HG03135 (cell line): ENCODE measurements around the gene TRMT11.
"Not testable (repeated sequence)": the region's sequence is repeated elsewhere in the genome, so short reads cannot be mapped to it uniquely, and the experiment has no call there.

Source experiments
- ATAC-seq: cut with Tn5 transposase; IDR thresholded peaks from one replicate; pipeline ENCODE4 v1.9.1; 2021; ENCODE audit warnings: mild to moderate bottlenecking, moderate library complexity; ENCODE audit not compliant: unreplicated experiment

TRMT11 gene

DNA sequence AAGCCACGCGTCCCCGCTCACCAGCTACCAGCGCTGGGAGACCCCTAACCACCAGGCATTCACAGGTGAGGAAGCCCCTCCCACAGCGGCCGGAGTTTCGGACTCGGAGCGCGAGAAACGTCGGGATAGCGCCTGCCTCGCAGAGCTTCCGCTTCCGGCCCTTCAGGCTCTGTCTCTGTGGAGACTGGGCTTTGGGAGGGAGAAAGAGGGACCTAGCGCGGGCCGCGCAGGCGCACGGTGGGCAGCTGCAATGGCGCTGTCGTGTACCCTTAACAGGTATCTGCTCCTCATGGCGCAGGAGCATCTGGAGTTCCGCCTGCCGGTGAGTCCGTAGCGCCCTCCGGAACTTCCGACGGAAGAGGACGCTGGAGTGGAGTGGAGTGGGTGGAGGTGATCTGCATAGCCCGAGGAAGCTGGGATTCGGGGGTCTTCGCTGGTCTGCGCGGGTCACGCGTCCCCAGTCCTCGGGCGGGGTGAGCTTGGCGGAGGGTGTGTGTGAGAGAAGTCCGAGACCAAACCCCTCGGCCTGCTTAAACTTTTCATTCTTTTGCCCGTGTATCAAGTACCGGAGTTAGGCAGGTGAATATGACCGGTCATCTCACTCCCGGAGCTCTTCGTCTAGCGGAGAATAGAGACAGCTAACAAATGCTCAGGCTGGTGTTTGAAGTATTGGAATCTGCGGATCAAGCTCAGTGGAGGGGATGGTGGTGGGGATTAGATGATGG, at the start of gene TRMT11:
TSS of gene TRMT11 (plus strand) at position 240 of the 725 bp plus-strand sequence. CDS start at position 251, 11 bp downstream.
- peak; percentile 95 for ATAC-seq

DNA sequence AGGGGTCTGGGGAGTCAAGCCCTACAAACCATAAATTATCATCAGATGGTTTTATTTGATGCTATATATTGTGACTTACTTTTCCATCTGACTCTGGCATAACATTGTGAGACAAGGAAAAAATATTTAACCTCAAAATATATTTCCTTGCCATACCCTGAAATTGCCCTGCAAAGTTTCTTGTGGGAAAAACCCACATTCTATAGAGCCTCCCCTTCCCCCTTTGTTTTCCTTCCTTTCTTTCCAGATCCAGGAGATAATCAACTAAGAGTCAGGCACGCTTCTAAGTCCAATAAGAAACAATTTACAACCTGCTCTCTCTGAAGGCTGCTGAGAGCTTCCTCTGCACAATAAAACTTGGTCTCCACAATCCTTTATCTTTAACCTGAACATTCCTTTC, 47.3 kb upstream of the TRMT11 start:
- ATAC-seq: no peak

DNA sequence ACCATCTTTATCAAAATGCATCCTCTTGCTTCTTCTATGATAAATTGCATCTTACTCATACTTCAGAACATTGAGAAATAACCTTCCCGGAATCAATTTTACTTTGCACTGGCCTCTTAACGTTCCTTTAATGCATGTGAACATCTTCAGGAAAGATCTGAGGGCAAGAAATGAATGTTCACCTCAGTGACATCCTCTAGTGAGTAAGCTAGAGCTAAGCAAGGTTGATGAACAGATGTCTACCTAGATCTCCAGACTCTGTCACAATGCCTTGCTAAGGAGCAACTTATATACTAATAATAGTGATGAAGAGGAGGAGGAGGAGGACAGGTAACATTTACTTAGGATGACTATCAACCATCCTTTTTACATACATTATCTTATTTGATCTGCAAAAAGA, 46.5 kb upstream of the TRMT11 start:
- no peak for ATAC-seq

DNA sequence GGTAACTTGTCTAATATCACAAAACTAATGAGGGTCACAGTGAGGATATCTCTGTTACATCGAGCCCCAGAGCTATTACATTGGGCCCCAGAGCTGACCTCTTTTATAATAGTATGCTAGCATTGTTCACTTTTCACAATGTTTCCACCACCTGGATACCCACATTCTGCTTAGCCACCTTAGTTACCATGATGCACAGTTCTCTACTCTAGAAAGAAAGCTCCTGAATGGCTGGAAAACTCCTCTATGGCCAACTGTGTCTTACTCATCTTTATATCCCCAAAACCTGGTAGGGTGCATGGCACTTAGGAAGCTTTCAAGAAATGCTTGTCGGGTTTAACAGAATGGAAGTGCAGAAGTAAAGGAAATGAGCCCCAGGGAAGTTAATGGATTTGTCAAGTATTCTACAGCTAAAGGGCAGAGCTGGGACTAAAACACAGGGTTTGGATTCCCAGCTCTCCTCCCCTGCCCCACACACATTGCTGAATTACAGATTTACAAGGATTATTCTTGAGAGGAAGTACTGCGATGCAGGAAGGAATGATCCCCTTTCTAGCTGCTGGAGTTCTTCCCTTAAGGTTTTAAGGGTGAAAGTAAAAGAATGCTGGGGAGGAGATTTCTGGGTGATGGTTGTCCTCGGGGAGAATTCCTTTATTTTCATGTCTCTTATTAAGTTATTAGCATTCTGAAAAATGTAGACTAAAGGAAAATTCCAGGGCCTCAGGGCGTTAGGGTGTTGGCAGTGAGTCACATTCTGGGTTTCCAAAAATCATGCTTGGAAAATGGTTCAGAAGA, 45.9 kb upstream of the TRMT11 start:
- ATAC-seq: no peak

DNA sequence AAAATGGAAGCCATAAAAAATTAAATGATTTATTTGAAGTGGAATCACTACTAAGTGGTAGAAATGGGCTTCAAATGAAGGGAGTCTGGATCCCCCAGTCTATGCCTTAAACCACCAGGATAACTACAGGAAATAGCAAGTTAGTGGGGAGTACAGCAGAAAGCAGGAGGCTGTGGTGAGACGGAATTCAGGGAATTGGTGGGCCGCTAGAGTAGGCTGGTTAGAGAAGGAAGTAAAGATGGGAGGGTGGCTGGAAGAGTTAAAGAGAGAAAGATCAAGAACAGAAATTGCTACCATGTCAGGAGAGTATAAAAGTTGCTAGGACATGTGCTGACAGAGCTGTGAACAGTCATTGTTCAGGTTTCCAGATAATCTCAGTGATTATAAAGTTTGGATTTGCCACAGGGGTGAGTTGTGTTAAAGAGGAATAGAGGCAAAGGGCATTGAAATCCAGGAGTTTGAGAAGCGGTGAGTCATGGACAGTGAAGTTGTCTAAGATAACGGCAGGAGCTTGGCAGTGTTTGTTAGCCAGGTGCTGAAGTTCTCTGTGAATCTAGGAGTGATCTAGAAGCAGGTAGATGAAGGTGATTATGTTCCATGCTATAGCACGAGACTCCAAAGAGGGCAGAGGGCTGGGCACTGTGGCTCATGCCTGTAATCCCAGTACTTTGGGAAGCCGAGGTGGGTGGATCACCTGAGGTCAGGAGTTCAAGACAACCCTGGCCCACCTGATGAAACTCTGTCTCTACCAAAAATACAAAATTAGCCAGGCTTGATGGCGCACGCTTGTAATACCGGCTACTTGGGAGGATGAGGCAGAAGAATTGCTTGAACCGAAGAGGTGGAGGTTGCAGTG, 43.4 kb upstream of the TRMT11 start:
- ATAC-seq: no peak

DNA sequence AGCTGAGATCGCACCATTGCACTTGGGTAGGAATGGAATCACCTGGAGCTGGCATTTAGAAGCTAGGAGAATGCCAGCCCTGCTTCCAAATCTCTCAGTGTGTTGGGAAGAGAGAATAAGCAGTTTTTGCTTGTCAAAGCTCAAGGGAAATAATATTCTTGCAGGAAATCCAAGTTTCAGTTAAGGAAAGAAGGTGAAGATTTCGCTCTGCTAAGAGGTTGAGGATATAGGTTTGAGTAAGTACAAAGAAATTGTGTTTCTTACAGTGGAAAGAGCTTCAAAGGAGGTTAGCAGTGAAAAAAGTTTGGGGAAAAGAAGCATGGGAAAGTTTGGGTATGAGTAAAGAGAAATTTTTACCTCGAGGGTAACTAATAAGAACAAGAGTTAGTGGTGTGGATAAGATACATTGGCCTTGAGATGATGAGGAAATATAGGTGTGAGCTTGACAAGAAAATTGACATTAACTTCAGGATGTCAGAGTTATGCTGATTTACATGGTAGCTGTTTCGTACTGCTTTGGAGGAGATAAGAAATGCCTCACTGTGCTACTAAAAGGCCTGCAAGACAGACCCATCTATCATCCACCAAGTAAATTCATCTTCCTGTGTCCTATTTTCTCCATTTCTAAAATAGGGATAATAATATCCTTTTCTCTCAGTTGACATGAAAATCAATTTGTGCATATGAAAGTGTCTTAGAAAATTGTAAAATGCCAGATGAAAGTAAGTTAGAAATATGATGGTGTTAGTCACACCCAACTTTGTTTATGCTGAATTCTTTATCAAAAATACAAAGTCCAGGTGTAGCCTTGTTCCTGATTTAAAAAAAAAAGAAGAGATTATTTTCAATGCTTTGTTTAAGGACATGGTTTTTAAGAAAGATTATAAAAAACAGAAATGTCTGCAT, 42.6 kb upstream of the TRMT11 start:
- no peak for ATAC-seq

DNA sequence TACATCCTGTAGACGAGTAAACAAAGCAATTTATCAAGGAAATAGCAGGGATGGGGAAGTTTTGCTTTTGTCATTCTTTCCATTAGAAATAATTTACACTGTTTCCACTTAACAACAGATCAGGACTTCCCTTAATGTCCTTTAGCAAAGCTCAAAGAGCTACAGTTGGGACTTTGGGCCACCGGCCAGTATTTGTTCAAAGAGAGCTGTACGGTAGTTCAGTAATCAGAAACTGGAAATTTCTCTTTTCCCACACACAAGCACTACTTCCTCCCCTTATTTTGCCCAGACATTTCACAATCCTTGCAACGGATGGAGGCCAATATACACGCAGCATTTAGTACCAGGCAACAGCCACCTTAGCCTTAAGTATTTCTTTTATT, 41.9 kb upstream of the TRMT11 start:
- ATAC-seq: no peak

DNA sequence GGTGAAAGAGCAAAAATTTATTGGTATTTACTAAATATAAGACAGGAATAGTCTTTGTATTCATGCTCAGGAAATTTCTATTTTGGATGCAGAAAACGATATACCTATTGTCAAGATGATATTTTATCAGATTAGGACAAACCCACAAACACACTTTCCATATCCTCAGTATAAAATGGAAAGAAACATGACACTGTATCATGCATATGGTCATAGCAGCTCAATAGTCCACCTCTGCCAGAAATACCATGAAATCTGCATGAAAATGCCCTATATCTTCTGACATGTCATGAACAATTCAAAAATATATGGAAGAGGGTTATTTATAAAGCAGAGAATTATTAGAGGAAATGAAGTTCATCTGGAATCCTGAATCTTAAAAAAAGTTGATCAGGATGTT, 41.4 kb upstream of the TRMT11 start:
- ATAC-seq: no peak

DNA sequence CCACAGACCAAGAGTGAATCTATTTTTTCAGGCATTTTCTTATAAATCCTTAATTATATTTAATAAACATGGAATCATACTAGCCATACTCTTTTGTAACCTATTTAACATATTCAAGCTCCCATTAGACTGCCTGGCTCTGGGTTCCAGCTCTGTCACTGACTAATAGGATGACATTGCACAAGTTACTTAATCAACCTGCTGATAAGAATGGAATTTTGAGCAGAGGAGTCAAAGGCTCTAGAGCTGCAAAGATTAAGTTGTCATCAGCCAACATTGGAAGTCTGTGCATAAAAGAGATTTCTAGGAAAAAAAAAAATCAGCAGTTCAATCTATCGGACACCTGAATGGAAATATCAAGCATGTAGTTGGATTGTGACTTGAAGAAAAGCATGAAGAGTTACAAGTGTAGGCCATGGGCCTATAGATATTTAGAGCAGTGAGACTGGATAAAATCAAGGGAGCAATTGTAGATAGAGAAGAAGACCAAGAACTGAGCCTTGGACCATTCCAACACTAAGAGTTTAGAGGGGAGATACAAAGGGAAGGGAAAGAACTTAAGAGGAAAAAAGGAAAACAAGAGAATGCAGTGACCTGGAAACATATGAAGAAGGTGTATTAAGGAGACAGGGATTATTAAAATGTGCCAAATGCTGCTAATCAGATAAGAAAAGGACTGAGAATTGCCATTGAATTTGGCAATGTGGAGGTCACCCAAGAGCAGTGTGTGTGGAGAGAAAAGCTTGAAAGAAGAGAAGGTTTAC, 40.8 kb upstream of the TRMT11 start:
- no peak for ATAC-seq

DNA sequence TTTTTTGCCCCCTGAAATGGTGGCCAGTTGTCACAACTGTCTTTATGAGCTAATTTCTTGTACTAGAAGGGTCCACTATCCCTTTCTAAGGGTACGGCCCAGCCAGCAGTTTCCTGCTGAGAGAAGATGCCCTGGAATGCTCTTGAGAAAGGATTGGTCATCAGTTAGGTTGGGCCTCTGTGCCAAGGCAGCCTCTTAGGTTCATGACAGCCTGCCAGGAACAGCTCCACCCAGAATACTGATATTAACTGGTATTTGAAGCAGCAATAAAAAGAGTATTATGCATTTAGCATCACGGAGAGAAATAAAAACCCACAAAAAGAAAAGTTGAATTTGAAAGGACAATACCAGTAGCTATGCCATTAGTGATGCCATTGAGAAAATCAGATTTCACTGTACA, 38.7 kb upstream of the TRMT11 start:
- no peak for ATAC-seq

DNA sequence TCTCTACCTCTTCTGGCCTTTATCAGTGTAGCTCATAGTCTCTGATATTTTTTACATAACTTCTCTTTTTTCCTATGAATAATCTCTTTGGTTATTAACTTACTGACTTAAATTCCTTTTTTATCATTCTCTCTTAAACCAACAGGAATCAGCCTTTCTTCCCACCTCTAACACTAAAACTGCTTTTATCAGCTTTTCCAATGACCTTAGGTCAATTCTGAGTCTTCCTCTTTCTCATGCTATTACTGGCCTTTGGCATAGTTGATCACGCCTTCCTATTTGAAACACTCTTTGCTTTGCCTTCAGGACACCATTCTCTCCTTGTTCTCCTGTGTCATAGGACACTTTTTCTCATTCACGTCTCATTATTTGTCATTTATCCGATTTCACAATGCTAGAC, 37.9 kb upstream of the TRMT11 start:
- no peak for ATAC-seq

DNA sequence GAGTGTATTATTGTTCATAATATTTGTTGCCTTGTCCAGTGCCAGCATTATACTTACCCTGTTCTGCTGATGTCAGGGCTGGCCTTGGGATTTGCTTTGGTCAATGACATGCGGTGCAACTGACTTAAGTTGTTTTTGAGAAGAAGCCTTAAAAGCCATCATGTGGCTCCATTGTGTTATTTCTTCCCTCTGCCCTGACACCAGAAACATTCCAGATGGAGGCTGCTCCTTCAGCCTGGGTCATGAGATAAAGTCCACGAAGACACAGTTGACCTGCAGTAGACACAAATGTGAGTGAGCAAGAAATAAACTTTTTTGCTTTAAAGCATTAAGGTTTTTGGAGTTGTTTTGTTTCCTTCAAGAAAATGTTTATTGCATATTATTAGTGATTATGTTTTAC, 37.3 kb upstream of the TRMT11 start:
- no peak for ATAC-seq

DNA sequence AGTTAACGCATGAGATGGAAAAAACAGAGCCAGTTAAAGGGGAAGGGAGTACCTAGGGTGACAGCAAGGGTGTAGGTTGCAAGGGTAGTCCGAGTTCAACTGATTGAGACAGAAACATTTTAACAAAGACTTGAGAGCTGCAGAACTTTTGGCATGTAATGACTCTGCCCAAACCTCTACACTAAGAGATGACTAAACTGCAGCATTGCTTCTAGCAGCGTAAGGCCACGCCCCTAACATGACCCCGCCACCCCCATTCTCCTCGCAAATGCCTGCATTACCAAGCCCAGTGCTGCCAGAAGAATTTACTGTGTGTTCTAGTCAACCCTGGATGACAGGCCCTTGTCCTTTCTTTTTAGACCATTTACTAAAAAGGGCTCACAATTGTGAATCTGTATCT, 36.0 kb upstream of the TRMT11 start:
- ATAC-seq: no peak

DNA sequence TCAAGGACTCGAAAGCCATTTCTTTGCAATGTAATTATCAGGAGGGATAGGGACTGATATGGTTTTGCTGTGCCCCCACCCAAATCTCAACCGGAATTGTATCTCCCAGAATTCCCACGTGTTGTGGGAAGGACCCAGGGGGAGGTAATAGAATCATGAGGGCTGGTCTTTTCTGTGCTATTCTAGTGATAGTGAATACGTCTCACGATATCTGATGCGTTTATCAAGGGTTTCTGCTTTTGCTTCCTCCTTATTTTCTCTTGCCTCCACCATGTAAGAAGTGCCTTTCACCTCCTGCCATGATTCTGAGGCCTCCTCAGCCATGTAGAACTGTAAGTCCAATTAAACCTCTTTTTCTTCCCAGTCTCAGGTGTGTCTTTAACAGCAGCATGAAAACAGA, 35.6 kb upstream of the TRMT11 start:
- not testable (repeated sequence) for ATAC-seq

DNA sequence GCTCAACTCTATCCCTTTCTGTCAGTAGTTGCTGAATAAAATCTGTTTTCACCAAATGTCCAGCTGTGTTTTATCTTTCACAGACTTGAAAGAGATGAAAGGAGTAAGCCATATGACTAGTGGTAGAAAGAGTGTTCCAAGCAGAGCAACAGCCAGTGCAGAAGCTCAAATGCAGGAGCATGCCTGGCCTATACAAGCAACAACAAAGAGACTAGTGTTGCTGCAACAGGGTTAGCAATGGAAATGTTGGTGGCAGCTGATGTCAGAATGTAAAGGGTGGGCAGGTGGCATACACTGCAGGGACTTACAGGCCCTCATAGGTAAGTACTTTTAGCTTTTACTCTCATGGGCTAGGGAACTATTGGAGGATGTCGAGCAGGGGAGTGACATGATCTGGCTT, 35.0 kb upstream of the TRMT11 start:
- no peak for ATAC-seq

DNA sequence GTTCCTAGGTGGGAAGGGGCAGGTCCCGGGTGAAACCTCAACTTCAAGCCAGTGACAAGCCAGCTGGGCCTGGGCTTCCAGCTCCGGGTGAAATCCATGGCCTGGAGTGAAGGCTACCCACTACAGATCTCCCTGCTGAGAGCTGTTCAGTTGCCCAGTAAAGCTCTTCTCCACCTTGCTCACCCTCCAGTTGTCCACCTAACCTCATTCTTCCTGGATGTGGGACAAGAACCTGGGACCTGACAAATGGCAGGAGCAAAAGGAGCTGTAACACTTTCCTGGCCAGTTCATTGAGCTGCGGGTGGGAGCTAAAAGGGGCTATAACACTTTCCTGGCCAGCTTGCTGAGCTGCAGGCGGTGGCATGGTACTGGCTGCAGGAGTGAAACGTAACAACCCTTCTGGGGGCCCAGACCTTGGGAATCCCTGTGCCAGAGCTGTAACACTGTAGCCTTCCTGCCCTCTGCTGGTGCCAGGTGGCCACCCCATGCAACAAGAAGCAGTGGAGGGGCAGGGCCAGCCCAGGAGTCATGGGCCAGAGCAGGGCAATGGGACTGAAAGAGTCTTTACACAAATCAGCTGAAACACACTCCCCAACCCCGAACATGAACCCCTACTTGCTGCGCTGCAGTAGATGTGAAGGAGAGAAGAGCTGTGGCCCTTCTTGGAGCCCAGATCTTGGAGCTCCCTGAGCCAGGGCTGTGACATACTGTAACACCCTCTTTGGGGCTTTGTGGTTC, 33.4 kb upstream of the TRMT11 start:
- ATAC-seq: no peak

DNA sequence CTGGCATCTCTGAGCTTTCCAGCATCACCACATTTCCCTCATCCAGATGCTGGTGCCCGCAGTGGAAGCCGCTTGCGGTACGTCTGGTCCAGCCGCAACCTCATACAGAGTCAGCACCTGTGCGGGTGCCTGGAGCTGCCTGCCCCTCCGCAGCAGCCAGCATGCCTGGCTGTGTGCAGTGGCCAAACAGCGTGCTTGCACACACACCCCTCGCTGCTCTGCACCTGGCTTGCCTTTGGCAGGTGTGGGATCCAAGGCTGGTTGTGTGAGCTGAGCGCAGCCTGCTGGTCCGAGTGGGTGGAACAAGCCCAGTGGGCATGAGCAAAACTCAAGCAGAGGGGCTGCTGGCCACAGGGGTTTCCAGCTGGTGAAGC, 32.9 kb upstream of the TRMT11 start:
- ATAC-seq: no peak

DNA sequence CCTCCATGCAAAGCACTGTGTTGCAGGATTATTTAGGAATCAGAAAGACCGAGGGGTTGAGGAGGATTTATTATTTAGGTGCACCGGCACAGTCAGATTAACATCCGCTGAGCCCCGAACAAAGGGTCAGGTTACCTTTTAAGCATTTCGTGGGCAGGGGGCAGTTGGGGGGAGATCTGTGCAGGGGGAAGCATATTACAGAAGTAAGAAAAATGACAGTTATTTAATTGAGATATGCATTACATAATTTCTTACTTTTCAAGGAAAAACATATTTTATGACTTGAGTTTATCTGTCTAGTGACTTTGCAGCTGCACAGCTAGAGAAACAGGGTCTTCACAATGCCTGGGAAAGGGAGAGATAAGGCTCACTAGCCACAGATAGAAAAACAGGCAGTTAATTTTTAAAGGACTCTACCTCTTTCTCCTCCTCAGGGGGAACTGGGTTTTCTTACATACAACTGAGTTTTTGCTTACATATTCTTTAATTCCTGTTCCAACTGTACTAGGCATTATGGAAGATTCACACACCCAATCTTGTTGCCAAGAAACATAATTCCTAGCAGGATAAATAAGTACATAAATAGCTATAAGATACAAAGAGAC, 31.5 kb upstream of the TRMT11 start:
- ATAC-seq: no peak

DNA sequence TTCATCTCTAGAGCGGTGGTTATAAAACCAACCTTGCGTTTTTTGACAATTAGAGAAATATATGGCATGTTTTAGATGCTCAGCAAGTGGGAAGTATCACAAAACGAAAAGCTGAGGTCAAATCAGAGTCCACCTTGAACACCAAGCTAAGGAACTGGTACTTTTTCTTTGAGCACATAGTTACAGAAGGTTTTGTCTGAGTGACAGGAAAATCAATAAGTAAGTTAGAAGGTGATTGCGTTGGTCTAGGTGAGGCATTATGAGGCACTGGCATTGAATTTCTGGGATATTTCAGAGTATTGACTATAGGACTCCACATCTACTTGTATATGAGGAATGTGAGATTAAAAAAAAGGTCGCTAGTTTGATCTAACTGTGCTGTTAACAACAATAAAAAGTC, 30.4 kb upstream of the TRMT11 start:
- no peak for ATAC-seq
